Endothelial cell of umbilical vein (primary cell): Measurements from ENCODE around the gene PITPNB. TPM values are rescaled to one million over a fixed set of nuclear protein-coding genes. Genes with fewer than 3 reads are reported as not detected.

Experiments
- BruUV-seq: library from RNA; stranded (reverse); fragments of 400-500 nt; replicated peaks from 2 replicates; lab custom pipeline; 2021; lab: Mats Ljungman, UMichigan
- CTCF ChIA-PET: fragments of 300-600, 350-600 bp; sonication (Branson Sonifier 250); formaldehyde crosslinking; loops from one replicate; lab custom pipeline; 2021; ENCODE audit warnings: antibody characterized with exemption, inconsistent platforms; lab: Charles Lee
- POLR2A ChIA-PET: fragments of 300-600, 350-600 bp; sonication (Branson Sonifier 250); formaldehyde crosslinking; loops from one replicate; lab custom pipeline; 2021; ENCODE audit warnings: antibody characterized with exemption, inconsistent platforms; lab: Charles Lee
- DNase-seq: peaks from one replicate; pipeline ENCODE4 v3.0.0-alpha.2; 2011; ENCODE audit warnings: low read depth, low spot score
- FAIRE-seq: peaks from 2 replicates; lab custom pipeline; 2011; peaks lifted over from hg19 to GRCh38; lab: Jason Lieb, UNC
- H2AFZ ChIP-seq: 2 replicates; pipeline ENCODE4 v1.6.0; 2012; ENCODE audit warnings: low read depth, low read length, control low read depth, inconsistent platforms
- H3K27ac ChIP-seq: 2 replicates; pipeline ENCODE4 v1.5.1; 2011; ENCODE audit warnings: low read depth, mild to moderate bottlenecking, control low read depth, low read length, moderate library complexity; ENCODE audit not compliant: insufficient read depth
- H3K27me3 ChIP-seq, 2 experiments: 2 replicates each; pipeline versions ENCODE4 v1.6.0 to v1.6.1; 2011; ENCODE audit warnings: low read length in 2 of 2, mixed read lengths in 1 of 2; ENCODE audit not compliant: control insufficient read depth in 2 of 2, insufficient read depth in 2 of 2
- H3K36me3 ChIP-seq, 2 experiments: 2 replicates in 1 of 2; 3 replicates in 1 of 2; pipeline ENCODE4 v1.5.1; 2011; ENCODE audit warnings: low read length in 2 of 2, mild to moderate bottlenecking in 1 of 2, moderate library complexity in 1 of 2; ENCODE audit not compliant: control insufficient read depth in 2 of 2, insufficient read depth in 2 of 2; ENCODE audit errors: extremely low read depth in 1 of 2
- H3K4me1 ChIP-seq: 3 replicates; pipeline ENCODE4 v1.5.1; 2011; ENCODE audit warnings: mild to moderate bottlenecking, low read length; ENCODE audit not compliant: control insufficient read depth, insufficient read depth; ENCODE audit errors: extremely low read depth
- H3K4me2 ChIP-seq: 2 replicates; pipeline ENCODE4 v1.6.1; 2011; ENCODE audit warnings: low read length, control low read depth, mixed read lengths; ENCODE audit not compliant: insufficient read depth
- H3K4me3 ChIP-seq, 3 experiments: fragments of 200-600 bp in 1 of 3; sonication (generic), shearing (Covaris generic) in 1 of 3; replicated peaks in 1 of 3; 2 replicates each; pipeline ENCODE4 v1.5.1; 2011 to 2016; ENCODE audit warnings: control low read depth in 3 of 3, low read length in 3 of 3, mild to moderate bottlenecking in 2 of 3, inconsistent platforms in 1 of 3, low read depth in 1 of 3, moderate library complexity in 1 of 3; ENCODE audit not compliant: insufficient read depth in 1 of 3
- H3K79me2 ChIP-seq: 2 replicates; pipeline ENCODE4 v1.6.0; 2012; ENCODE audit warnings: low read length, inconsistent platforms; ENCODE audit not compliant: control insufficient read depth, insufficient read depth
- H3K9ac ChIP-seq: replicated peaks from 2 replicates; pipeline ENCODE3; 2011; ENCODE audit warnings: low read length, control low read depth; ENCODE audit not compliant: insufficient read depth; ENCODE audit errors: extremely low read depth
- H3K9me1 ChIP-seq: replicated peaks from 3 replicates; pipeline ENCODE4 v1.6.0; 2011; ENCODE audit warnings: mild to moderate bottlenecking, low read length; ENCODE audit not compliant: control insufficient read depth, insufficient read depth; ENCODE audit errors: extremely low read depth
- H3K9me3 ChIP-seq: replicated peaks from 2 replicates; pipeline ENCODE4 v1.5.1; 2012; ENCODE audit warnings: low read length, inconsistent platforms; ENCODE audit not compliant: control insufficient read depth, insufficient read depth
- H4K20me1 ChIP-seq: replicated peaks from 2 replicates; pipeline ENCODE3; 2011; ENCODE audit warnings: mild to moderate bottlenecking, low read length; ENCODE audit not compliant: control insufficient read depth, insufficient read depth; ENCODE audit errors: extremely low read depth
- EZH2 ChIP-seq: IDR thresholded peaks from 2 replicates; pipeline ENCODE4 v1.6.1; 2012; ENCODE audit warnings: borderline replicate concordance, low read depth, mild to moderate bottlenecking, moderate library complexity, low read length, inconsistent platforms; ENCODE audit not compliant: severe bottlenecking
- FOS ChIP-seq: IDR thresholded peaks from 2 replicates; pipeline ENCODE4 v1.6.1; 2011; ENCODE audit warnings: mild to moderate bottlenecking, low read length, moderate library complexity, borderline replicate concordance; ENCODE audit not compliant: insufficient read depth
- GATA2 ChIP-seq: IDR thresholded peaks from 2 replicates; pipeline ENCODE4 v1.7.0; 2011; ENCODE audit warnings: low read depth, mild to moderate bottlenecking, moderate library complexity, mixed read lengths, low read length; ENCODE audit not compliant: insufficient read length, insufficient read depth
- JUN ChIP-seq: IDR thresholded peaks from 2 replicates; pipeline ENCODE4 v1.6.1; 2011; ENCODE audit warnings: borderline replicate concordance, low read depth; ENCODE audit not compliant: insufficient read length, insufficient read depth
- MYC ChIP-seq: IDR thresholded peaks from one replicate; pipeline ENCODE4 v1.6.1; 2011; ENCODE audit warnings: mild to moderate bottlenecking, low read depth, low read length
- POLR2A ChIP-seq: IDR thresholded peaks from 2 replicates; pipeline ENCODE4 v1.6.1; 2012; ENCODE audit warnings: low read depth, mild to moderate bottlenecking, control low read depth, low read length
- POLR2AphosphoS5 ChIP-seq: IDR thresholded peaks from 2 replicates; pipeline ENCODE4 v1.6.1; 2012; ENCODE audit warnings: low read depth, mild to moderate bottlenecking, control low read depth, low read length, moderate library complexity; ENCODE audit not compliant: insufficient read depth
- dilution Hi-C: fragments of 300-500 bp; cut with MboI; formaldehyde crosslinking; loops from one replicate; pipeline ENCODE4 v1.15.0; 2019; ENCODE audit warnings: low sequenced_read_pairs; ENCODE audit not compliant: extremely low pct_ligation_motif_present
- intact Hi-C: fragments of 100-400 bp; cut with micrococcal nuclease; formaldehyde crosslinking; loops from one replicate; pipeline ENCODE4 v1.10.0; 2022
- polyA plus RNA-seq, 4 experiments: library from polyadenylated mRNA; depleted of rRNA in 3 of 4; stranded (reverse) in 3 of 4; unstranded in 1 of 4; fragments of >200 nt; gene quantifications; 2 replicates each; pipeline versions ENCODE4 v1.2.1 to v1.2.3, GENCODE V29; 2011 to 2012; ENCODE audit warnings: missing spikeins in 1 of 4
- total RNA-seq: library from RNA; stranded (reverse); gene quantifications from 2 replicates; pipeline ENCODE4 v1.2.3, GENCODE V29; 2021
- TF ChIP-seq, protein P1 (sequence below): IDR thresholded peaks from 2 replicates; pipeline ENCODE4 v1.6.1; 2011; ENCODE audit not compliant: insufficient read depth, insufficient read length
- TF ChIP-seq, protein P2 (sequence below), 2 donors: IDR thresholded peaks; 1 replicate in 1 of 2; 2 replicates in 1 of 2; pipeline ENCODE4 v1.5.1; 2011; ENCODE audit warnings: low read length in 2 of 2, mild to moderate bottlenecking in 2 of 2, moderate library complexity in 2 of 2, control low read depth in 1 of 2, inconsistent platforms in 1 of 2, low read depth in 1 of 2; ENCODE audit not compliant: insufficient read depth in 1 of 2; ENCODE audit errors: extremely low read depth in 1 of 2

Gene PITPNB
- total and polyA plus RNA-seq, 2 donors (not counting 3 experiments of a cell fraction or from before 2014, with no cell fraction given): 29.7 to 108 TPM

DNA sequence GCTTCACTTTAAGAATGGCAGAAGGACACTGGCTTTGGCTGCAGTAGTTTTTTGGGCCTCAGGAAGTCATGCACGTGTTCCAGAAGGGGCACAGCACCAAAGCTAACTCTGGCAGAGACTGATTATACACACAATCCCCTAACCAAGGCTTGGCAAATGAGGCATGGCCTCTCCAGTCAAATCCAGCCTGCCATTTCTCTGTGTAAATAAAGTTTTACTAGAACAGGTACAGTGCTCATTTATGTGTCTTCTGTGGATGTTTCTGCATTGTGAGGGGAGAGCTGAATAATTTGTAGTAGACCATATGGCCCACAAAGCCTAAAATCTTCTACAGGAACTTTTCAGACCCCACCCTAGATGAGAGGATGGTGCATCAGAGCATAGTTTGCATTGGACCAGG, 71.1 kb downstream of the PITPNB start:
- CTCF ChIA-PET: interaction anchor here (0.7 kb wide), 1 partner anchor 32 kb away, joined by 4 read pairs; no protein-coding TSS in a partner anchor
- no peaks in the 10 kb centered on the region for H3K27me3 ChIP-seq
- no peak overlapping the region for H3K27ac ChIP-seq
- intact Hi-C loops (no loop called here), dilution Hi-C loops (no loop called here)
- H3K4me1 ChIP-seq: peaks cover 14% of the 10 kb centered on the region
- no peak overlapping the region for H2AFZ ChIP-seq
- peaks cover 6 to 17% of the 10 kb centered on the region in 2 experiments for H3K36me3 ChIP-seq
- no peak for TF ChIP-seq POLR2AphosphoS5
- TF ChIP-seq JUN: no peak
- TF ChIP-seq EZH2: no peak
- TF ChIP-seq FOS: no peak
- TF ChIP-seq, protein P1, sequence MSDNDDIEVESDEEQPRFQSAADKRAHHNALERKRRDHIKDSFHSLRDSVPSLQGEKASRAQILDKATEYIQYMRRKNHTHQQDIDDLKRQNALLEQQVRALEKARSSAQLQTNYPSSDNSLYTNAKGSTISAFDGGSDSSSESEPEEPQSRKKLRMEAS: no peak
- TF ChIP-seq, protein P2, sequence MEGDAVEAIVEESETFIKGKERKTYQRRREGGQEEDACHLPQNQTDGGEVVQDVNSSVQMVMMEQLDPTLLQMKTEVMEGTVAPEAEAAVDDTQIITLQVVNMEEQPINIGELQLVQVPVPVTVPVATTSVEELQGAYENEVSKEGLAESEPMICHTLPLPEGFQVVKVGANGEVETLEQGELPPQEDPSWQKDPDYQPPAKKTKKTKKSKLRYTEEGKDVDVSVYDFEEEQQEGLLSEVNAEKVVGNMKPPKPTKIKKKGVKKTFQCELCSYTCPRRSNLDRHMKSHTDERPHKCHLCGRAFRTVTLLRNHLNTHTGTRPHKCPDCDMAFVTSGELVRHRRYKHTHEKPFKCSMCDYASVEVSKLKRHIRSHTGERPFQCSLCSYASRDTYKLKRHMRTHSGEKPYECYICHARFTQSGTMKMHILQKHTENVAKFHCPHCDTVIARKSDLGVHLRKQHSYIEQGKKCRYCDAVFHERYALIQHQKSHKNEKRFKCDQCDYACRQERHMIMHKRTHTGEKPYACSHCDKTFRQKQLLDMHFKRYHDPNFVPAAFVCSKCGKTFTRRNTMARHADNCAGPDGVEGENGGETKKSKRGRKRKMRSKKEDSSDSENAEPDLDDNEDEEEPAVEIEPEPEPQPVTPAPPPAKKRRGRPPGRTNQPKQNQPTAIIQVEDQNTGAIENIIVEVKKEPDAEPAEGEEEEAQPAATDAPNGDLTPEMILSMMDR (IDR thresholded peaks at IDR 0.05; ENCODE audit: extremely low read depth in 1 of 2, insufficient read depth in 1 of 2, low read depth in 1 of 2, low read length in 2 of 2): no peak
- no peak for TF ChIP-seq GATA2
- no peak for TF ChIP-seq MYC
- TF ChIP-seq POLR2A: no peak
- H4K20me1 ChIP-seq: no peaks in the 10 kb centered on the region
- BruUV-seq: no TSS peak
- POLR2A ChIA-PET: no interaction called here
- no peaks in the 10 kb centered on the region for H3K9me3 ChIP-seq
- H3K79me2 ChIP-seq: no peaks in the 10 kb centered on the region
- DNase-seq: no peak
- no peak overlapping the region for H3K4me2 ChIP-seq
- H3K9ac ChIP-seq: no peak overlapping the region
- H3K4me3 ChIP-seq: no peak overlapping the region
- H3K9me1 ChIP-seq: no peaks in the 10 kb centered on the region
- no peak for FAIRE-seq
